ENCODE measurements around the gene RPL22L1.

- TF ChIP-seq CTCF (IDR thresholded peaks at IDR 0.05; ENCODE audit: borderline replicate concordance, extremely low read depth, low read length, poor library complexity, severe bottlenecking) (no peak), EZH2 (IDR thresholded peaks at IDR 0.05; ENCODE audit: borderline replicate concordance, low read depth, low read length, severe bottlenecking) (no peak)
Observed at GRCh38 chr3:170816341-170816740, 53.7 kb downstream of the RPL22L1 start.

All from DND-41 (cell line).